Activated CD4-positive, alpha-beta T cell treated with anti-CD3 and anti-CD28 coated beads for 48 hours (primary cell): ENCODE measurements around the gene RAD50.
A peak's percentile ranks its signal among the peaks of the same experiment; 100 is the strongest.
"Not testable (repeated sequence)": the region's sequence is repeated elsewhere in the genome, so short reads cannot be mapped to it uniquely, and the experiment has no call there.

Experiments used
- DNase-seq: peaks from one replicate; pipeline ENCODE4 v3.0.0-alpha.2; 2020

Gene RAD50

DNA sequence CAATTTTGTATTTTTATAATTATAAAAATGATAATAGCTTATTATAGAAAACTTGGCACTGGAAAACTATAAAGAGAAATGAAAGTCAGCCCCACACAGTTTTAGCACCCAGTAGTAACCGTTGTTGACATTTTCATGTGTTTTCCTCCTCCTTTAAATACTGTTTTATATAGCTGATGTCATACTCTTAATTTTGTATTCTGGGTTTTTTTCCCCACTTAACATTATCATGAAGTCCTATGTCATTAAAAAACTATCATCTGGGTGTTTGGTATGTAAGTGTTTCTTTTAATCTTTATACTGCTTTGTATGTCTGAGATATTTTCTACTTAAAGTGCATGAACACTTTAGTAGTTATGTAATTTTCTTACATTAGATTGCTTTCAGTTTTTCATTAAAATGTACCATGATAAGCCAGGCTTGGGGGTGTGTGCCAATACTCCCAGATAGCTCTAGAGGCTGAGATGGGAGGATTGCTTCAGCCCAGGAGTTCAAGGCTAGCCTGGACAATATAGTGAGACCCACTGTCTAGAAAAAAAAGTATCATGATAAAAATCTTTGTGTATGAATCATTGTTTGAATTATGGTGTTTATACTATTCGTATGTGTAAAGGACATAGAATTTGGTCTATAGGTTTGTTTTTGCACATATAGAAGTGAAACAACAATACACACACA is 2.7 kb downstream of the RAD50 start:
- DNase-seq = no peak

- DNase-seq = peak; percentile 30
These were observed 4.8 kb downstream of the RAD50 start for GRCh38 chr5:132561601-132562000.

DNA sequence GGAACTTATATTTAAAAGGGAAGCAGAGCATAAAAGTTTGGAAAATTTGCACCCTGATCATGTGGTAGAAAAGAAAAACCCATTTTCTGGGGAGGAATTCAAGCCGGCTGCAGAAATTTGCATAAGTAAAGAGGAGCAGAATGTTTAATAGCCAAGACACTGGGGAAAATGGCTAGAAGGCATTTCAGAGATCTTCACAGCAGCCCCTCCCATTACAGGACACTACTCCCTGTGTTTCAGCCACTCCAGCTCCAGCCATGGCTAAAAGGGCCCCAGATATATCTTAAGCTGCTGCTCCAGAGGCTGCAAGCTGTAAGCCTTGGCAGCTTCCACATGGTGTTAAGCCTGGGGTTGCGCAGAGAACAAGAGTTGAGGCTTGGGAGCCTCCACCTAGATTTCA is 7.8 kb downstream of the RAD50 start:
- not testable (repeated sequence) for DNase-seq

GRCh38 chr5:132566657-132567056 is 9.9 kb downstream of the RAD50 start:
- DNase-seq = no peak

- no peak for DNase-seq
These were observed 19.3 kb downstream of the RAD50 start for GRCh38 chr5:132576123-132576522.

GRCh38 chr5:132584560-132584959 is 27.8 kb downstream of the RAD50 start:
- DNase-seq = not testable (repeated sequence)

GRCh38 chr5:132586063-132586462 is 29.3 kb downstream of the RAD50 start:
- no peak for DNase-seq

DNA sequence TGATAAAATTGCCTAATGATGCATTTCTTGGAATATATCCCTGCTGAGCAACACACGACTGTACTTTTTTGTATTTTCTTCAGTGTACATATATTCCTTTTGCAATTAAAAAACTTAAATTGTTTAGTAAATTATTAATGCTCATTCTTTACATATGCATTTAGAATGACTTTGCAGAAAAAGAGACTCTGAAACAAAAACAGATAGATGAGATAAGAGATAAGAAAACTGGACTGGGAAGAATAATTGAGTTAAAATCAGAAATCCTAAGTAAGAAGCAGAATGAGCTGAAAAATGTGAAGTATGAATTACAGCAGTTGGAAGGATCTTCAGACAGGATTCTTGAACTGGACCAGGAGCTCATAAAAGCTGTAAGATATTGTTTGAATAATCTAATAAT is 32.7 kb downstream of the RAD50 start:
- DNase-seq = no peak

DNA sequence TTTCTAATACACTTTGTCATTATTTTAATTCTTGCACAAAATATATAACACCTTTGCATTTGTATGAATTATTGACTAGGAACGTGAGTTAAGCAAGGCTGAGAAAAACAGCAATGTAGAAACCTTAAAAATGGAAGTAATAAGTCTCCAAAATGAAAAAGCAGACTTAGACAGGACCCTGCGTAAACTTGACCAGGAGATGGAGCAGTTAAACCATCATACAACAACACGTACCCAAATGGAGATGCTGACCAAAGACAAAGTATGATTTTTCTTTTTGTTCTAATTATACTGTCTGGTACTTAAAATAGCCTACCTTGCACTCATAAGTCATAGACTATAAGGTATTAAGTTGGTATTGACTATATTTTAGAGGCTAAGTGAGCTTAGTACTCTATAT is 34.4 kb downstream of the RAD50 start:
- DNase-seq = no peak

DNA sequence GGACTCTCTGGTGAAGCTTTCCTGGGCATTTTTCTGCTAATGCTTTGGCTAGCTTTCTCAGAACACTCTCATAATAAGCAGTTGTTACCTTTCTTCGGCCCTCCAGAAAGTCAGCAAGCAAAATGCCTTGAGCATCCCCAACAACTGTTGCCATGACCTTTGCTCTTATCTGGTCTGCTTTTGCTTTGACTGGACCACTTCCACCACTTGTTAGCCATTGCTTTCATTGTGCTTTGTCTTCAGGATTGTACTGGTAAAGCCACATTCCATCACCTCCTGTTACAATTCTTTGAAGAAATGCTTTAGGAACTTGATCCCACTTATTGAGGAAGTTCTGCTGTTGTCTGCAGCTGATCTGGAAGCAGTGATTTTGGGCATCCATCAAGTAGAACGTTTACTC is 35.7 kb downstream of the RAD50 start:
- DNase-seq = no peak

GRCh38 chr5:132594170-132594569 is 37.4 kb downstream of the RAD50 start:
- DNase-seq = no peak

GRCh38 chr5:132595624-132596023 is 38.8 kb downstream of the RAD50 start:
- no peak for DNase-seq

DNA sequence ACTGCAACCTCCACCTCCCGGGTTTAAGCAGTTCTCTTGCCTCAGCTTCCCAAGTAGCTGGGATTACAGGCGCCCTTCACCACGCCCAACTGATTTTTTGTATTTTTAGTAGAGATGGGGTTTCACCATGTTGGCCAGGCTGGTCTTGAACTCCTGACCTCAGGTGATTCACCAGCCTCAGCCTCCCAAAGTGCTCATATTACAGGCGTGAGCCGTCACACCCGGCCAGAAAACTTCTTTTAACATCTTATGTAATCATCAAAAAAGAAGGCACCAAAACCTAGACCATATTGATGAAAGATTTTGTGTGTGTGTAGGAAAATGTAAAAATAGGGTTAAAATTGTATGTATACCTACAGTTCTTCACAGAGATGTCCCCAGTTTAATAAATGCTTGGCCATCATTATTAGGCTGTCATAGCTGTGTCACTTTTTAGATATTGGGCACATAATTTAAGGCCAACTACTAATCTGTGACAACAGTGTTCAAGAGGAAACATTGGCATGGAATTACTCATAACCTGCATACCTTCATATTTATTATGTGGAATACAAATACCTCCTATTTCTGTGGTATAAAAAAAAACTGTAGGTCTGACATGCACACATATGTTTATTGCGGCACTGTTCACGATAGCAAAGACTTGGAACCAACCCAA is 44.4 kb downstream of the RAD50 start:
- no peak for DNase-seq

DNA sequence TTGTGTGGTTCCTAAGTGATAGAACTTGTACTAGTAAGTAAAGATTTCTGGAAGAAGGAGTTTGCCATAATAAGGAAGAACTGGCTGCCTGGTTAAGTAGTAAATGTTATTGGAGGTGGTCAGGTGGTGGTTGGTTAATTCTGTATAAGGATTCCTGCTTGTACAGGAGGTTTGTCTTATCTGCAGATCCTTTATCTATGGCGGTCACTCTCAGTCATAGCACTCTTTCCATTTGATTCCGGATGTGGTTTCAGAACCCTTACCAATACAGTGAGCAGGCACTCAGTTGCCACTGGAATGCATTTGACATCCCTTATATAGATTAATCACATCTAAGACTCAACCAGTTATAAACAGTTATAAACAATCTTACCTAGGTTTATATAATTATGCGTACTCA is 50.3 kb downstream of the RAD50 start:
- no peak for DNase-seq

GRCh38 chr5:132608107-132608506 is 51.3 kb downstream of the RAD50 start:
- DNase-seq = no peak

GRCh38 chr5:132611965-132612364 is 55.2 kb downstream of the RAD50 start:
- DNase-seq = no peak

- DNase-seq = no peak
These were observed 56.1 kb downstream of the RAD50 start for GRCh38 chr5:132612846-132613245.

- DNase-seq = no peak
These were observed 64.9 kb downstream of the RAD50 start for GRCh38 chr5:132621699-132622098.

DNA sequence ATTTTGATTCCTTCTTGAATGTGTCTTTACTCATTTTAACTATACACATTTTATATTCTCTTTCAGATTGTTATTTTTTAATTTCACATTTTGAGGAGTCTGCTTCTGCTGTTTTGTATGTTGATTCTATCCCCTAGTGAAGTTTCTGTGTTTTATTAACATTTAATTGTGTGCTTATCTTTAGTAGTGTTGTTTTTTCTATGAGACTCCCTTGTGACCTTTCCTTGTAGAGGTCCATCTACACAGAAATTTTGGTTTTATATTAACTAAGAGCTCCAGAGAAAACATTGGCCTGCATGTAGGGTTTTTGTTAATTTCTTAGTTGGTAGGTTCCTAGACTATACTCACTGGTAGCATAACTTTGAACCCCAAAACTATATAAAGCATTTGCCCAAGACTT is 65.8 kb downstream of the RAD50 start:
- no peak for DNase-seq

DNA sequence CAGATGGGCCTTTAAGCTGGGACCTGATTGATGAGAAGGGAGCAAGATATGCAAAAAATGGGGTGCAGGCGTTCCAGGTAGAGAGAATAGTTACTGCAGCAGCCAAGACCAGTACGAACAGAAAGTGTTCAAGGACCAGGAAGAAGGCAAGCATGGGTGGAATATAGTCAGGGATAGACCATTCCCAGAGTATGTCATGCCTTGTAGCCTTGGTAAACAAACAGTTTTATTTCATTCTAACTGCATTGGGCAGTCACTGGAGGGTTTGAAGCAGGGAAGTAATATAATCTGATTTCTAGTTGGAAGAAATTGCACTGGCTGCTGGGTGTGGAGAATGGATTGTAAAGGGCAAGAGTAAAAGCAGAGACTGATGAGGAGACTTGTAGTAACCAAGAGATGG is 70.7 kb downstream of the RAD50 start:
- DNase-seq = no peak

DNA sequence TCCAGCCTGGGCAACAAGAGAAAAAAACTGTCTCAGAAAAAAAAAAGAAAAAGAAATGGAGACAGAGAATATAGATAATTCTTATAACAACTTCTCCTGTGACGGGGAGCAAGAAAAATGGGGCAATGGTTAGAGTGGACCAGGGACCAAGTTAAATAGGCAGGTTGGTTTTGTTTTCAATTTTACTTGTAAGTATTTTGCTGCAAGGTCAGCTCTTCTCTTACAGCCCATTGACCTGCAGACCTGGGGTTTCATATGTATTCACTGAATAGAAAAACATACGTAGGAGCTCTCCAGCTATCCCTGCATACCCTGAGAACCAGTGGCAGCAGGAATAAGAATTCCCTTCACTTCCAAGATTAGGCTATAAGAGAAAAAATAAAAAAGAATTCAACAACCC is 72.0 kb downstream of the RAD50 start:
- no peak for DNase-seq

DNA sequence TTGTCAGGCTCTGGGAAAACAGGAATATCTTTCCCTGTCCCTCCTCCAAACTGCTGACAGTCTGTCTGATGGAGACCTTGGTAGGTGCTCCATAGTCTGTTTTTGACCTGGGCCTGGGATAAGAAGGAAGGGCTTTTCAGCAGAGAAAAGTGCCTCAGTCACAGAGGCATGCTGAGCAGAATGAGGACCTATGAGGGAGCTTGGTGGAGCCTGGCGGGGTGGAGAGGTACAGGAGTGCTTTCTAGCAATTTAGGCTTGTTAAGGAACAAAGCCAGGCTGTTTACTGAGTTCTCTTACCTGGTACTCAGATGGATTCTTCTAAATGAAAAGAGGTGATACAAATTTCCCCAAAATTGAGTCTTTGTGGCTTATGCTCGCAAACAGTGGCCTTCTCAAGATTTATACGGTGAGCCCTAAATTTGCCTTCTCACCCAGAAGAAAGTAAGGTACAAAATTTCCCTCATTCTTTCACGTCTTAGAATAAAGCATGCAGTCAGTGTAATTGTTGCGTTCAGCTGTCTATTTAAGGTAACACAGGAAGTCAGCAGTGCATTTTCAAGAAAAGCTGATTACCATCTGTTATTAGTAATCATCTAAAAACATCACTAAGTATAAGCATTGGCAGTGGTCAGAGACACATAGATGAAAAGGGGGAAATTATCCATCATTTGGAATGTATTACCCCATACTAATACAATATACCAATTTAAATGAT is 72.6 kb downstream of the RAD50 start:
- no peak for DNase-seq

DNA sequence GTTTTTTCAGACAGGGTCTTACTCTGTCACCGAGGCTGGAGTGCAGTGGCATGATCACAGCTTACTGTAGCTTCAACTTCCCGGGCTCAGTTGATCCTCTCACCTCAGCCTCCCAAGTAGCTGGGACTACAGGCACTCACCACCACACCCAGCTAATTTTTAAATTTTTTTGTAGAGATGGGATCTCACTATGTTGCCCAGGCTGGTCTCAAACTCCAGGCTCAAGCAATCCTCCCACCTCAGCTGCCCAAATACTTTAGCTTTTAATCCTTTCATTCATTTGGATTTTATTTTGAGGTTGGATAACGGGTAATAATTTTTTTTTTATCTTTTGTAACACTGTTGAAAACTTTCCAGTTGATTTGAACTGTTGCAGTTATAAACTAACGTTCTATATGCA is 76.8 kb downstream of the RAD50 start:
- DNase-seq = not testable (repeated sequence)

DNA sequence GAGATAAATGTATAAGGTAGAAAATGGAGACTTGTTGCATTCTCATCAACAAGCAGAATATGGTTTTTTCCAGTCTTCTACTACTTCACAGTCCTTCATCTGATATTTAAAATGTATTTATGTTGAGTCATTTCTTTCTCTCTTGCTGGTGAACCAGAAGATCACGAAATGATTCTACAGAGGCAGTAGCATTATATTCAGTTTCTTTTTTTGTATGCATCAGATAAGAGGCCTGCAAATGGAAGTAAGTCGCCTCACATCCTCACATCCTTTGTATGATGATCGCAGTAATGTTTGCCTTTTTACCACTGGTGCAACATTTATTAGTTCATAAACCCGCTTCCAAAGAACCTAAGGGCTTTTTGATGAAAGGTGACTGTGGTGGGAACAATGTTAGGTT is 79.1 kb downstream of the RAD50 start:
- DNase-seq = no peak
